Mesenteric fat pad (tissue), 1 donor: Measurements from ENCODE around the gene ALPK3. TPM values are rescaled to one million over a fixed set of nuclear protein-coding genes. Genes with fewer than 3 reads are reported as not detected.
"Not testable (repeated sequence)": the region's sequence is repeated elsewhere in the genome, so short reads cannot be mapped to it uniquely, and the experiment has no call there.

Experiments
- DNase-seq: peaks from one replicate; pipeline ENCODE4 v3.0.0-alpha.2; 2020; ENCODE audit warnings: low spot score
- total RNA-seq: library from RNA; stranded (reverse); fragmentation: NEBNext Ultra II Directional; extraction: Animal tissue kit (Norgen Biotek cat#: 25700); gene quantifications from one replicate; pipeline ENCODE4 v1.2.1, GENCODE V29; 2021
- donor health status: DM: yes; HTN: yes; CAD: no.

The ALPK3 gene
- total RNA-seq, 1 donor from 2014 or later = 2.7 TPM

- peak; percentile 89 for DNase-seq
Measured at GRCh38 chr15:84840741-84841429, 23.7 kb downstream of the ALPK3 start.

GRCh38 chr15:84842781-84843180 is 25.6 kb downstream of the ALPK3 start:
- DNase-seq = peak; percentile 59

- no peak for DNase-seq
Measured at GRCh38 chr15:84844964-84845363, 27.8 kb downstream of the ALPK3 start.

- DNase-seq = not testable (repeated sequence)
Measured at GRCh38 chr15:84845631-84846030, 28.5 kb downstream of the ALPK3 start.

GRCh38 chr15:84846269-84846668 is 29.1 kb downstream of the ALPK3 start:
- no peak for DNase-seq

- no peak for DNase-seq
Measured at GRCh38 chr15:84847382-84847781, 30.2 kb downstream of the ALPK3 start.

- DNase-seq = no peak
Measured at GRCh38 chr15:84852212-84852611, 35.1 kb downstream of the ALPK3 start.

GRCh38 chr15:84855136-84855535 is 38.0 kb downstream of the ALPK3 start:
- DNase-seq = no peak

GRCh38 chr15:84855765-84856164 is 38.6 kb downstream of the ALPK3 start:
- no peak for DNase-seq

- no peak for DNase-seq
Measured at GRCh38 chr15:84856731-84857417, 39.7 kb downstream of the ALPK3 start.

- DNase-seq = no peak
Measured at GRCh38 chr15:84857418-84858004, 40.4 kb downstream of the ALPK3 start.

- no peak for DNase-seq
Measured at GRCh38 chr15:84858231-84858630, 41.1 kb downstream of the ALPK3 start.

- no peak for DNase-seq
Measured at GRCh38 chr15:84859144-84859543, 42.0 kb downstream of the ALPK3 start.

- no peak for DNase-seq
Measured at GRCh38 chr15:84859651-84860050, 42.5 kb downstream of the ALPK3 start.

GRCh38 chr15:84861781-84862180 is 44.6 kb downstream of the ALPK3 start:
- no peak for DNase-seq

GRCh38 chr15:84862214-84862975 is 45.2 kb downstream of the ALPK3 start:
- DNase-seq = no peak

- no peak for DNase-seq
Measured at GRCh38 chr15:84863565-84864443, 46.6 kb downstream of the ALPK3 start.

- DNase-seq = no peak
Measured at GRCh38 chr15:84864444-84864795, 47.3 kb downstream of the ALPK3 start.

GRCh38 chr15:84865074-84865569 is 48.0 kb downstream of the ALPK3 start:
- no peak for DNase-seq

- DNase-seq = no peak
Measured at GRCh38 chr15:84868037-84868880, 51.1 kb downstream of the ALPK3 start.
